B cell (primary cell): ENCODE measurements around the gene TJP3.

Source experiments
- EZH2 ChIP-seq: IDR thresholded peaks from 2 replicates; pipeline ENCODE4 v1.6.1; 2012; ENCODE audit warnings: borderline replicate concordance, low read depth, mild to moderate bottlenecking, moderate library complexity, low read length; ENCODE audit not compliant: insufficient read depth, poor library complexity, severe bottlenecking
- TF ChIP-seq, protein P1 (sequence below): fragments of 200-600 bp; IDR thresholded peaks from one replicate; pipeline ENCODE4 v1.8.0; 2022; ENCODE audit warnings: antibody characterized with exemption, mild to moderate bottlenecking

- TF ChIP-seq, protein P1, sequence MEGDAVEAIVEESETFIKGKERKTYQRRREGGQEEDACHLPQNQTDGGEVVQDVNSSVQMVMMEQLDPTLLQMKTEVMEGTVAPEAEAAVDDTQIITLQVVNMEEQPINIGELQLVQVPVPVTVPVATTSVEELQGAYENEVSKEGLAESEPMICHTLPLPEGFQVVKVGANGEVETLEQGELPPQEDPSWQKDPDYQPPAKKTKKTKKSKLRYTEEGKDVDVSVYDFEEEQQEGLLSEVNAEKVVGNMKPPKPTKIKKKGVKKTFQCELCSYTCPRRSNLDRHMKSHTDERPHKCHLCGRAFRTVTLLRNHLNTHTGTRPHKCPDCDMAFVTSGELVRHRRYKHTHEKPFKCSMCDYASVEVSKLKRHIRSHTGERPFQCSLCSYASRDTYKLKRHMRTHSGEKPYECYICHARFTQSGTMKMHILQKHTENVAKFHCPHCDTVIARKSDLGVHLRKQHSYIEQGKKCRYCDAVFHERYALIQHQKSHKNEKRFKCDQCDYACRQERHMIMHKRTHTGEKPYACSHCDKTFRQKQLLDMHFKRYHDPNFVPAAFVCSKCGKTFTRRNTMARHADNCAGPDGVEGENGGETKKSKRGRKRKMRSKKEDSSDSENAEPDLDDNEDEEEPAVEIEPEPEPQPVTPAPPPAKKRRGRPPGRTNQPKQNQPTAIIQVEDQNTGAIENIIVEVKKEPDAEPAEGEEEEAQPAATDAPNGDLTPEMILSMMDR, result no peak
- TF ChIP-seq EZH2, result no peak
Measured at GRCh38 chr19:3725640-3726310, 17.6 kb downstream of the TJP3 start.
